SHP77 treated with DMSO at 0.1 percent for 48 hours (cell line): ENCODE data around the gene PLCXD1.

Experiments used
- DNase-seq: peaks from one replicate; lab custom pipeline; 2025; lab: John Stamatoyannopoulos, UW

The PLCXD1 gene

GRCh38 chrX:334971-335757, 54.0 kb downstream of the PLCXD1 start:
- no peak for DNase-seq

- no peak for DNase-seq
Measured at GRCh38 chrX:335758-336155, 54.6 kb downstream of the PLCXD1 start.

- no peak for DNase-seq
Measured at GRCh38 chrX:336227-336626, 55.0 kb downstream of the PLCXD1 start.

GRCh38 chrX:337331-337831, 56.2 kb downstream of the PLCXD1 start:
- no peak for DNase-seq

GRCh38 chrX:338281-338835, 57.2 kb downstream of the PLCXD1 start:
- DNase-seq, result no peak

- DNase-seq, result no peak
Measured at GRCh38 chrX:338836-339400, 57.7 kb downstream of the PLCXD1 start.

DNA sequence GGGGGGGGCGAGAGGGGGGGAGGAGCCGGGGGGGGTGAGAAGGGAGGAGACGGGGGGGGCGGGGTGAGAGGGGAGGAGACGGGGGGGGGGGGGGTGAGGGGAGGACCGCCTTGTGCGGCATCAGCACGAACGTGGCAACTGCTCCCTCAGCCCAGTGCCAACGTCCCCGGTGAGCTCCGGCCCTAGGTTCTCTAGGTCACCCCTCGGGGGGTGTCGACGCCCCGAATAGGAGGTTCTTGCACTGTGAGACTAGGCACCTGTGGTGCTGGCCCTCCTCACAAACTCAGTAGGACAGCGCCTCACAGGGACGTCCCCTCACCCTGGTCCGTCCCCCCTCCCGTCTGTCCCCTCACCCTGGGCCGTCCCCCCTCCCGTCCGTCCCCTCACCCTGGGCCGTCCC, 58.9 kb downstream of the PLCXD1 start:
- DNase-seq, result no peak

DNA sequence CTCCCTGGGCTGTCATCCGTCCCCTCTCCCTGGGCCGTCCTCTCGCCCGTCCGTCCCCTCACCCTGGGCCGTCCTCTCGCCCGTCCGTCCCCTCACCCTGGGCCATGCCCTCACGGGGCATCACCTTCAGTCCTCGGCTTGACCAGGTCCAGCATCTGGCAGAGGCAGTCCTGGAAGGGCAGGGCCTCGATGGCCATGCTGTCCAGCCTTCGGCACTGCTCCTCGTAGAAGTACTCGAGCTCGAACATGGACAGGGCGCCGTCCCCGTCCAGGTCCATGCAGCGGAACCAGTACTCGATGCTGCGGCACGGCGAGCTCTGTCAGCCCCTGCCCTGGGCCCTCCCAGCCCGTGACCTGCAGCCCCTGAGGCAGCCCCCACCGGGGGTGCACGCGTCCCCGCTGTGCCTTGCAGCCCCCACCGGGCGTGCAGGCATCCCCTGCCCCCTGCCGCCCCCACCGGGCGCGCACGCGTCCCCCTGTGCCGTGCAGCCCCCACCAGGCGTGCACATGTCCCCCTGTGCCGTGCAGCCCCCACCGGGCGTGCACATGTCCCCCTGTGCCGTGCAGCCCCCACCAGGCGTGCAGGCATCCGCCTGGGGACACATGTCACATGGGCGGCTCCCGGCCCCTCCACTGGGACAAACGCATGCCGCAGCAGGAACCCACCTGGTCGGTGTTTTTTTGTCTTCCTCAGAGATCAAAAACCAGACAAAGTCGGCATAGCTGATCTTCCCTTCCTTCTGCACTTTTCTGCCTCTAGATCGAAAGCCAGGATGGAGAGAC, 59.7 kb downstream of the PLCXD1 start:
- DNase-seq, result no peak

DNA sequence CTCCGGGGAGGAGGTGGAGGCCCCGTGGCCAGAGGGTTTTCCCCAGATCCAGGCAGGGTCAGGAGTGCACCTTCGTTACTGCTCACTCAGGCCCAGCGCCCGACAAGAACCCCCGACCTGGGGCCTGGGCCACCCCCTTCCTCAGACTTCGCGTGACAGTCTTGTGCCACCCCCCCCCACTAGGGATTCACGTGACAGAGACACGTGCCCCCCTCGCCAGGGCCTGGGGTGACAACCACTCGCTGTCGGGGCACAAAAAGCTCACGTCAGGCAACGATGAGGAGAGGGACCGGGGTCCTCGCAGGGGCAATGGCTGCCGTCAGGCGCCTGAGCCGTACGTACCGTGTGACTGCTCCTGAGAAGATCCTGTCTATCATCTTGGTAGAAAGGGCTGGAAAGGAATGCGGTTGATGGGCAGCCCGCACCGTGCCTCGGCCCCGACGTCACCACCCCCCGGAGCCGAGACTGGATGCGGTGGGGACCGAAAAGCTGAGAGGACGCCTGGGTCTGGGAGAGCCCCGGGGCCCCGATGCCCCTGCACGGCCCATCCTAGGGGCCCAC, 60.4 kb downstream of the PLCXD1 start:
- DNase-seq, result no peak

DNA sequence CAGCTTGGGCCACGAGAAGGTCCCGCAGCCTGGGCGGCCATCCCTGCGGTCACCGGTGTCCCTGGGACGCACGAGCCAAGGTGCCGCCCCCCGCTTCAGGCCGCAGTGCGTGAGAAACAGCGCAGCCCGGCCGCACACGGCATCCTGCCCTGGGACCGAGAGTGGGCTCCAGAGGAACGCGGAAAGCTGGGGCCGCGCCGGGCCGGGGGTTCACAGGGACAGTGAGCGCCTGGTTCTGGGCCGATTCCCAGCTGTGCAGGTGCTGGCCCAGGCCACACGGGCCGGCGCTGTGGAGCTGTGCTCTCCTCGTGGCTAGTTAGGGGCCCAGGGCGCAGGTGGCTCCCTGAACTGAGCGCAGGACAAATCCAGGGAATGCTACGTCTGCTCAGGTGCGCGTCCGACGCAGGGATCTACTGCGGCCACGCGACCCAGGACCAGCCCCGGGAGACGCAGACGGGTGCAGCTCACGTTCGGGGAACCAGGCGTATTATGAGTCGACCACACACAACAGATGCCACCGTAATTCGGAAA, 63.3 kb downstream of the PLCXD1 start:
- DNase-seq, result no peak

DNA sequence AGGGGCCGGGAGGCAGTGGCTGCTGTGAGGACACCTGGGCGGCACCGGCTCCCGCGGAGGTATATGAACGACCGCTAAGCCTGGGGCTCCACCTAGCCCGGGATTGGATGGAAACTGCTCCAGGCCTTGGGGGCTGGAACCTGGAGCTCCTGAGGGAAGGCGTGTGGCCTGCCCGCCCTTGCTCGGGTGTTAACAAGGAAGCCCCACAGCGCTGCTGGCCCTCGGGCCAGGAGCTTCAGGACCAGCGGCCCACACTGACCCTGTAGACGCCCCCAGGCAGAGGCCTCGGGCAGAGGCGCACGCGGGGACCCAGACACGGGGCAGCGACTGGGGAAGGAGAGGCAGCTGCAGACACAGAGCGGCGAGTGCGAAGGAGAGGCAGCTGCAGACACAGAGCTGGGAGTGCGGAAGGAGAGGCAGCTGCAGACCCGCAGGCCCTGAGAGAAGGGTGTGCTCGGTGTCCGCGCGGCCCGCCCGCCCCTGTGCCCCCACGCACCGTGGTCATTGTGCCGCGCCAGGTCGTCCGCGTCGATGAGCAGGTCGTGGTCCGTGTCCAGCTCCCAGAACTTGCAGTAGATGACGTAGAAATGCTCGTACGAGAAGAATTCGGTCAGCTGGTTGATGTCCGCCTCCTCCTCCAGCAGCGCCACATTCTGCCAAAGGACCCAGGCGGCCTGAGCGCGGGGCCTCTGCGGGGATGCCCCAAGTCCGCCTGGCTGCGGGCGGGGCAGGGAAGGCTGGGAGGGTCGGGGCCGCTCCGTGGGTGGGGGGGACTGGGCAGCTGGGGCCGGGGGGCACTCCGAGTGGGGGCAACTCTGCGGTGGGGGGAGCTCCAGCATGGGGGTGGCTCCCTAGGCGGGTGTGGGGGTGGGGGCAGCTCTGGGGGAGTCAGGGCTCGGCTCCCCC, 64.1 kb downstream of the PLCXD1 start:
- no peak for DNase-seq

DNA sequence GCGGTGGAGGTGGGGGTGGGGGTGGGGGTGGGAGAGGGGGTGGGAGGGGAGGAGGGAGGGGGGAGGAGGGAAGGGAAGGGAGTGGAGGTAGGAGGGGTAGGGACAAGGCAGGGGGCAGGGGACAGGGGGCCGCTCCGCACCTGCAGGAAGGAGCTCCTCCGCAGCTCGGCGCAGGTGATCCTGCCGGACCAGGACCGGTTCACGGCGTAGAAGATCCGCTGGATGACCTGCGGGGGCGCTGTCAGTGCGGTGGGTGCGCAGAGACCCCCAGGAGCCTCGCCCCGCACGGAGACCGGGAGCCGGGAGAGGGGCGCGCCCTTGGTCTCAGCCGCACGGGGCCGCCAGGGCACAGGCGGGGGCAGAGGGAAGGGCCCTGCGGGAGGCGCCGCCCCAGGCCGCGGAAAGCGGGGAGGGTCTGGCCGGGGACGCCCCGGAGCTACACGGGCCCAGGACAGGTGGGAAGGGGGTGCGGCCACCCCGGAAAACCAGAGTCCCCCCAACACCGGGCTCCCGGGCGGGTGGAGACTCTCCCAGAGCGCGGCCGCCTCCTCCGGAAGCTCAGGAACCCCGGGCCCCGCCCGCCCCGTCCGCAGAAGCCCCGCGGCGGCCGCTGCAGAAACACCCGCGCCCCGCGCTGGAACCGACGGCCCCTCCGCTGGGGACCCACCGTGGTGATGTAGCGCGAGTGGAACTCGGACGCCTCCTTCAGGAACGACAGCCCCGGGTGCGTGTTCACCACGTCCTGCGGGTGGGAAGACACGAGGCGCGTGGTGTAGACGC, 65.0 kb downstream of the PLCXD1 start:
- DNase-seq, result no peak

DNA sequence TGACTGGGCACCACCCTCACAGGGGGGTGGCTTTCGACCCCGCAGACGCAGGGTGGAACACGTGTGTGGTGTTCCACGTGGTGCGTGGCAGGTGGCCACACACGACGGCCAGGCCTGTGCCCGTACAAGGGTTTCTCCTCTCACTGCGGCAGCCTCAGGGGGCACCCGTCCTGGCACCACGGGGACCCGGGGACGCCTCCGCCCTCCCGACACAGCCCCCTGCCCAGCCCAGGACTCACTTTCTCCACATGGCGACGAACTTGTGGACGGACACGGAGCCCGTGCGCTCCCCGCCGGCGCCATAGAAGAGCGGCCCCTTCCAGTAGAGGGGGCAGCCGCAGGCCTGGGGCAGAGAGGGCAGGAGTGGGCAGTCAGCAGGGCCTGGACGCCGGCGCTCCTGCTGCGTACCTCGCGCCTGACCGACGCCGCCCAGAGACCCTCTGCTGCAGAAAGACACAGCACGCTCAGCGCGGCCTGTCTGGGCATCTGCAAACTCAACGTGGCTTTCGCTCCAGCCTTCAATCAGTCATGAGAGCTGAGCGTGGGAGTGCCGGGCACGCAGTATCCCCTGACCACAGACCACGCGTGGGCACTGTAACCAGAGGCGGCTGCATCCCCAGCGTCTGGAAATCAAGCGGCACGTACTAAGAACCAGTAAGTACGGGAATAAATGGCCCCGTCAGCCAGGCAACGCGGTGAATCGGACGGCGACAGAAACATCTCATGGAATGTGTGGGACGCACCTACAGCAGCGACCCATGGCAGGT, 66.4 kb downstream of the PLCXD1 start:
- DNase-seq, result no peak

DNA sequence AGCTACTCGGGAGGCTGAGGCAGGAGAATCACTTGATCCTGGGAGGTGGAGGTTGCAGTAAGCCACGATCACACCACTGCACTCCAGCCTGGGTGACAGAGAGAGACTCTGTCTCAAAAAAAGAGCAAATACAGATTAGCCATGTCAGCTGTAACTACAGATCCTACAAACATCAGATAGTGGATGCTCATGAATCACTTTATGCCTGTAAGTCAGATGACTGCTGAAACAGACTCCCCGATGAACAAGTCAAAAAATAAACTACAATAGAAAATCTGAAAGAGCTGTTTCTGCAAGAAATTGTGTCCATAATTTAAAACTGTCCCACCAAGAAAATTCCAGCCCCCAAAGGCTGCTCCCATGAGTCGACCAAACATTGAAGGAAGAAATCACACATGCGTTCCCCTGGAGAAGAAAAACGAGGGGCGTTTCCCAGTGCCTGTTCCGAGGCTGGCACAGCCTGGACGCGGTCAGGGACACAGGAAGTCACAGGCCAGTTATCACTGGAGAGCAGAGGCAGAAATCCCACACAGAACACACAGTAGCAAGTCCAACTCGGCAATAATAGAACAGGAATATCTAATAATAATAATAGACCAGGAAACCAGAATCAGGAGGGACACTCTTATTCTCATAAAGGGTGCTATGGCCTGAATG, 67.4 kb downstream of the PLCXD1 start:
- DNase-seq, result no peak

DNA sequence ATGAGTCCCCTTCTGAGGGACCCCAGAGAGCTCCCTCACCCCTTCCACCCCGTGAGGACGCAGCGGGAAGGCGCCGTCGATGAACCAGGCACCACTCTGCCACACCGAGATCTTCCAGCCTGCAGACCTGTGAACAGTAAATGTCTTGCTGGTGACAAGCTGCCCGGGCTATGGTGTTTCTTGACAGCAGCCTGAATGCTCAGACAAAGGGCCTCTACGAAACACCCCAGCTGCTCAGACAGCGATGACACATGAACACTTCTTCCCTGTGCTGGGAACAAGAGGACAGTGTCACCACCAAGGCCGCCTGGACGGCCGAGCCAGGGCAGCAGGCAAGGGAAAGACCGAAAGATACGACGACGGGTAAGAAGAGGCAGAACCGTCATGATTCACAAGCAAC, 68.0 kb downstream of the PLCXD1 start:
- DNase-seq, result no peak

GRCh38 chrX:349702-350101, 68.5 kb downstream of the PLCXD1 start:
- no peak for DNase-seq

- DNase-seq, result no peak
Measured at GRCh38 chrX:350148-350533, 69.0 kb downstream of the PLCXD1 start.

- no peak for DNase-seq
Measured at GRCh38 chrX:350534-351323, 69.5 kb downstream of the PLCXD1 start.
